Measurements from ENCODE around the gene E2F1. TPM values are rescaled to one million over a fixed set of nuclear protein-coding genes. Genes with fewer than 3 reads are reported as not detected.

E2F1 gene
- total and polyA plus RNA-seq, 7 experiments from 2014 or later = 0.46 to 61.6 (median 1.5) TPM; not detected in 1

DNA sequence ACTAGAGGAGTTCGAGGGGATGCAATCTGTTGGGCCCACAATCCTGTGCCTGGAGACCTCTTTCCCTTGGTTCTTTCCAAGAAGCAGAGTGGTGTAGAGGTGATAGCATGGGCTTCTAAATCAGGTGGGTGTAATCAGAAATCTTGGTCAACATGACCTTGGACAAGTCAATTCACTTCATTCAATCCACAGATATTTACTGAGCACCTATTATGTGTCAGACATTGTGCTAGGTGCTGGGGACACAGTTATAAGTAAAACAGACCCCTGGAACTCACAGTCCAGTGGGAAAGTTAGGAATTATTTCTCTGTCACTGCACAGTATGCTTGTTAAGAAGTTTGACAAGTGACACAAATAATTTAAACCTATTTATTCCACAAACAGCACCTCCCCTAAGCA, 3.3 kb upstream of the E2F1 start:
- Mint-ChIP-seq H3K36me3 (peaks cover 0 to 4% (median 0%) of the 10 kb centered on the region in 5 donors), H3K9me3 (no peaks in the 10 kb centered on the region), H3K27ac (peak overlapping the region in 7 of 9 donors; percentile 4 to 95 (median 69)), H3K4me1 (peaks cover 11 to 55% (median 37%) of the 10 kb centered on the region in 7 donors), H3K4me3 (peak overlapping the region in 6 of 10 donors; percentile 23 to 73 (median 64)), H3K27me3 (no peaks in the 10 kb centered on the region)
- H3K27me3 ChIP-seq (ENCODE audit: control insufficient read depth in 2 of 2, insufficient read depth in 2 of 2, low read length in 2 of 2) = no peaks in the 10 kb centered on the region
- DNase-seq (no peak), ATAC-seq (no peak)
- ChIA-PET POLR2A (interaction anchor here (0.8 to 2.9 kb wide), 8 partner anchors 9 to 199 kb away, joined by 3 to 19 read pairs (median 8); partner anchors contain the start of genes ACTL10, C20orf144, CBFA2T2 and PXMP4), CTCF (no interaction called here)
- no peak overlapping the region for H3K4me3 ChIP-seq (ENCODE audit: low read length)
- intact Hi-C loops (cut with micrococcal nuclease) = no loop called here
- no peak overlapping the region for H3K27ac ChIP-seq (ENCODE audit: low read depth, low read length)
- H3K36me3 ChIP-seq (ENCODE audit: control insufficient read depth in 2 of 3, insufficient read depth in 3 of 3, low read length in 3 of 3) = no peaks in the 10 kb centered on the region
- peaks cover 3 to 27% of the 10 kb centered on the region in 2 donors for H3K4me1 ChIP-seq (ENCODE audit: control insufficient read depth in 2 of 2, insufficient read depth in 2 of 2, low read length in 2 of 2)
- H3K9me3 ChIP-seq (ENCODE audit: control insufficient read depth in 2 of 3, low read length in 3 of 3) = no peaks in the 10 kb centered on the region

GRCh38 chr20:33688938-33689424, 2.8 kb upstream of the E2F1 start:
- H3K27ac Mint-ChIP-seq = peak overlapping the region in 6 of 9 donors; percentile 56 to 95 (median 80)
- ChIA-PET CTCF (no interaction called here), POLR2A (interaction anchor here (0.8 to 2.9 kb wide), 6 partner anchors 9 to 199 kb away, joined by 3 to 19 read pairs (median 7); partner anchors contain the start of genes ACTL10, C20orf144, CBFA2T2 and PXMP4)
- peaks cover 3 to 27% of the 10 kb centered on the region in 2 donors for H3K4me1 ChIP-seq (ENCODE audit: control insufficient read depth in 2 of 2, insufficient read depth in 2 of 2, low read length in 2 of 2)
- no peaks in the 10 kb centered on the region for H3K36me3 ChIP-seq (ENCODE audit: control insufficient read depth in 2 of 3, insufficient read depth in 3 of 3, low read length in 3 of 3)
- intact Hi-C loops (cut with micrococcal nuclease) = no loop called here
- no peaks in the 10 kb centered on the region for H3K9me3 ChIP-seq (ENCODE audit: control insufficient read depth in 2 of 3, low read length in 3 of 3)
- peaks cover 11 to 55% (median 37%) of the 10 kb centered on the region in 7 donors for H3K4me1 Mint-ChIP-seq
- DNase-seq (no peak), ATAC-seq (no peak)
- H3K36me3 Mint-ChIP-seq = peaks cover 0 to 4% (median 0%) of the 10 kb centered on the region in 5 donors
- H3K27ac ChIP-seq (ENCODE audit: low read depth, low read length) = no peak overlapping the region
- H3K9me3 Mint-ChIP-seq = no peaks in the 10 kb centered on the region
- no peak overlapping the region for H3K4me3 ChIP-seq (ENCODE audit: low read length)
- no peaks in the 10 kb centered on the region for H3K27me3 ChIP-seq (ENCODE audit: control insufficient read depth in 2 of 2, insufficient read depth in 2 of 2, low read length in 2 of 2)
- peak overlapping the region in 4 of 10 donors; percentile 35 to 70 (median 39) for H3K4me3 Mint-ChIP-seq
- H3K27me3 Mint-ChIP-seq = no peaks in the 10 kb centered on the region

GRCh38 chr20:33687993-33688937, 2.1 kb upstream of the E2F1 start:
- ChIA-PET CTCF (interaction anchor here (0.7 kb wide), 1 partner anchor 885 kb away, joined by 3 read pairs; no protein-coding TSS in a partner anchor), POLR2A (interaction anchor here (0.7 to 2.9 kb wide), 6 partner anchors 9 to 198 kb away, joined by 3 to 14 read pairs (median 4); partner anchors contain the start of genes ACTL10, CBFA2T2 and PXMP4)
- intact Hi-C loops (cut with micrococcal nuclease) = no loop called here
- H3K27me3 ChIP-seq (ENCODE audit: control insufficient read depth in 2 of 2, insufficient read depth in 2 of 2, low read length in 2 of 2) = no peaks in the 10 kb centered on the region
- H3K27ac Mint-ChIP-seq = peak overlapping the region in 8 of 9 donors; percentile 54 to 95 (median 80)
- peaks cover 11 to 57% (median 37%) of the 10 kb centered on the region in 7 donors for H3K4me1 Mint-ChIP-seq
- peak overlapping the region in 2 of 10 donors; percentile 52 to 70 for H3K4me3 Mint-ChIP-seq
- H3K4me1 ChIP-seq (ENCODE audit: control insufficient read depth in 2 of 2, insufficient read depth in 2 of 2, low read length in 2 of 2) = peaks cover 3 to 27% of the 10 kb centered on the region in 2 donors
- no peaks in the 10 kb centered on the region for H3K27me3 Mint-ChIP-seq
- no peaks in the 10 kb centered on the region for H3K36me3 ChIP-seq (ENCODE audit: control insufficient read depth in 2 of 3, insufficient read depth in 3 of 3, low read length in 3 of 3)
- H3K27ac ChIP-seq (ENCODE audit: low read depth, low read length) = no peak overlapping the region
- no peaks in the 10 kb centered on the region for H3K9me3 Mint-ChIP-seq
- peaks cover 0 to 4% (median 0%) of the 10 kb centered on the region in 5 donors for H3K36me3 Mint-ChIP-seq
- DNase-seq = no peak
- ATAC-seq = no peak
- no peak overlapping the region for H3K4me3 ChIP-seq (ENCODE audit: low read length)
- H3K9me3 ChIP-seq (ENCODE audit: control insufficient read depth in 2 of 3, low read length in 3 of 3) = no peaks in the 10 kb centered on the region

- DNase-seq (no peak), ATAC-seq (no peak)
- ChIA-PET POLR2A (interaction anchor here (0.7 to 2.9 kb wide), 8 partner anchors 8 to 249 kb away, joined by 3 to 14 read pairs (median 4); partner anchors contain the start of genes ACTL10, CBFA2T2 and PXMP4), CTCF (interaction anchor here (0.6 to 1.1 kb wide), 3 partner anchors 23 to 885 kb away, joined by 3 read pairs; no protein-coding TSS in a partner anchor)
- Histone ChIP-seq H3K27me3 (ENCODE audit: control insufficient read depth in 2 of 2, insufficient read depth in 2 of 2, low read length in 2 of 2) (no peaks in the 10 kb centered on the region), H3K4me3 (ENCODE audit: low read length) (no peak overlapping the region), H3K4me1 (ENCODE audit: control insufficient read depth in 2 of 2, insufficient read depth in 2 of 2, low read length in 2 of 2) (peaks cover 3 to 27% of the 10 kb centered on the region in 2 donors), H3K27ac (ENCODE audit: low read depth, low read length) (no peak overlapping the region), H3K9me3 (ENCODE audit: control insufficient read depth in 2 of 3, low read length in 3 of 3) (no peaks in the 10 kb centered on the region), H3K36me3 (ENCODE audit: control insufficient read depth in 2 of 3, insufficient read depth in 3 of 3, low read length in 3 of 3) (no peaks in the 10 kb centered on the region)
- Mint-ChIP-seq H3K9me3 (no peaks in the 10 kb centered on the region), H3K4me1 (peaks cover 11 to 64% (median 37%) of the 10 kb centered on the region in 7 donors), H3K27me3 (no peaks in the 10 kb centered on the region), H3K4me3 (peak overlapping the region in 5 of 10 donors; percentile 74 to 90 (median 85)), H3K27ac (peak overlapping the region in 6 of 9 donors; percentile 6 to 95 (median 84)), H3K36me3 (peaks cover 0 to 4% (median 0%) of the 10 kb centered on the region in 5 donors)
- intact Hi-C loops (cut with micrococcal nuclease) = no loop called here
These were observed 1.3 kb upstream of the E2F1 start for GRCh38 chr20:33687370-33687915.

GRCh38 chr20:33686984-33687366, 790 bp upstream of the E2F1 start:
- H3K27ac Mint-ChIP-seq = peak overlapping the region; percentile 6 to 95 (median 84)
- peak overlapping the region; percentile 58 to 90 (median 83) for H3K4me3 Mint-ChIP-seq
- no peaks in the 10 kb centered on the region for H3K27me3 ChIP-seq (ENCODE audit: control insufficient read depth in 2 of 2, insufficient read depth in 2 of 2, low read length in 2 of 2)
- no peaks in the 10 kb centered on the region for H3K9me3 ChIP-seq (ENCODE audit: control insufficient read depth in 2 of 3, low read length in 3 of 3)
- H3K9me3 Mint-ChIP-seq = no peaks in the 10 kb centered on the region
- ATAC-seq = no peak
- peaks cover 3 to 27% of the 10 kb centered on the region in 2 donors for H3K4me1 ChIP-seq (ENCODE audit: control insufficient read depth in 2 of 2, insufficient read depth in 2 of 2, low read length in 2 of 2)
- peak overlapping the region; percentile 51 for H3K4me3 ChIP-seq (ENCODE audit: low read length)
- peak overlapping the region; percentile 59 for H3K27ac ChIP-seq (ENCODE audit: low read depth, low read length)
- ChIA-PET CTCF (interaction anchor here (0.6 to 1.1 kb wide), 2 partner anchors 23 to 66 kb away, joined by 3 read pairs; no protein-coding TSS in a partner anchor), POLR2A (interaction anchor here (0.7 to 1.4 kb wide), 5 partner anchors 20 to 248 kb away, joined by 3 to 6 read pairs (median 3); partner anchors contain the start of genes ACTL10 and PXMP4)
- intact Hi-C loops (cut with micrococcal nuclease) = loop anchor here (1.0 kb wide), 7 partner anchors 13 to 425 kb away; partner anchors contain the start of genes EIF2S2 (in 2 of the 2), PXMP4 (in 2 of the 2), ACTL10 (in 1 of the 2) and CHMP4B (in 1 of the 2)
- H3K4me1 Mint-ChIP-seq = peaks cover 11 to 68% (median 38%) of the 10 kb centered on the region in 7 donors
- H3K36me3 Mint-ChIP-seq = peaks cover 0 to 5% (median 0%) of the 10 kb centered on the region in 5 donors
- peak in 1 of 9 donors; percentile 7 for DNase-seq
- H3K27me3 Mint-ChIP-seq = no peaks in the 10 kb centered on the region
- H3K36me3 ChIP-seq (ENCODE audit: control insufficient read depth in 2 of 3, insufficient read depth in 3 of 3, low read length in 3 of 3) = no peaks in the 10 kb centered on the region
